Loucy (cell line): ENCODE results near the gene RHBG.

Experiments
- H2AFZ ChIP-seq: fragments of 200-600 bp; sonication (generic); 2 replicates; pipeline ENCODE4 v1.6.0; 2016; ENCODE audit warnings: antibody characterized with exemption, mild to moderate bottlenecking, low read length, moderate library complexity
- H3F3A ChIP-seq: fragments of 200-600 bp; 2 replicates; pipeline ENCODE4 v1.6.0; 2016; ENCODE audit warnings: antibody characterized with exemption, low read depth, mild to moderate bottlenecking
- H3K27me3 ChIP-seq: fragments of 200-600 bp; sonication (generic); 2 replicates; pipeline ENCODE4 v1.6.1; 2014; ENCODE audit warnings: low read length, mild to moderate bottlenecking; ENCODE audit not compliant: insufficient read depth, poor library complexity, severe bottlenecking
- H3K36me3 ChIP-seq: fragments of 200-600 bp; sonication (generic); 2 replicates; pipeline ENCODE4 v1.6.1; 2016; ENCODE audit warnings: low read length; ENCODE audit not compliant: insufficient read depth
- H3K4me1 ChIP-seq: fragments of 200-600 bp; sonication (generic); 2 replicates; pipeline ENCODE4 v1.5.1; 2014; ENCODE audit warnings: low read length, mild to moderate bottlenecking; ENCODE audit not compliant: insufficient read depth, poor library complexity, severe bottlenecking
- H3K4me2 ChIP-seq: fragments of 200-600 bp; sonication (generic); 2 replicates; pipeline ENCODE4 v1.6.0; 2014; ENCODE audit warnings: antibody characterized with exemption, low read length, low read depth, mild to moderate bottlenecking; ENCODE audit not compliant: poor library complexity, severe bottlenecking
- H3K4me3 ChIP-seq: fragments of 200-600 bp; sonication (generic); 2 replicates; pipeline ENCODE4 v1.5.1; 2014; ENCODE audit warnings: low read length, mild to moderate bottlenecking, mixed read lengths; ENCODE audit not compliant: poor library complexity, severe bottlenecking
- H3K79me2 ChIP-seq: fragments of 200-600 bp; sonication (generic); 2 replicates; pipeline ENCODE4 v1.6.1; 2014; ENCODE audit warnings: low read length; ENCODE audit not compliant: insufficient read depth
- H3K9ac ChIP-seq: fragments of 200-600 bp; sonication (generic); 2 replicates; pipeline ENCODE4 v1.6.0; 2014; ENCODE audit warnings: mild to moderate bottlenecking, low read depth, low read length, moderate library complexity; ENCODE audit not compliant: poor library complexity, severe bottlenecking
- H3K9me2 ChIP-seq: fragments of 200-600 bp; sonication (generic); replicated peaks from 2 replicates; pipeline ENCODE4 v1.6.1; 2016; ENCODE audit warnings: low read depth, low read length, mixed read lengths
- H3K9me3 ChIP-seq: fragments of 200-600 bp; sonication (generic); 2 replicates; pipeline ENCODE4 v1.6.1; 2014; ENCODE audit warnings: mild to moderate bottlenecking, antibody characterized with exemption, low read length, low read depth; ENCODE audit not compliant: insufficient read depth
- H4K20me1 ChIP-seq: fragments of 200-600 bp; sonication (generic); 2 replicates; pipeline ENCODE4 v1.6.0; 2014; ENCODE audit warnings: antibody characterized with exemption, low read length, mild to moderate bottlenecking; ENCODE audit not compliant: insufficient read depth, poor library complexity, severe bottlenecking
- EZH2phosphoT487 ChIP-seq: fragments of 200-600 bp; IDR thresholded peaks from 2 replicates; pipeline ENCODE4 v1.6.1; 2018; ENCODE audit warnings: antibody characterized with exemption, mild to moderate bottlenecking, moderate library complexity, borderline replicate concordance
- TF ChIP-seq, protein P1 (sequence below): fragments of 200-600 bp; sonication (generic); conservative IDR thresholded peaks from 2 replicates; pipeline ENCODE4 v1.5.1; 2014; ENCODE audit warnings: mild to moderate bottlenecking, antibody characterized with exemption, low read length

Gene RHBG

GRCh38 chr1:156356875-156357534 lies 12.0 kb upstream of the RHBG start:
- no peaks in the 10 kb centered on the region for H3K9me2 ChIP-seq
- H3F3A ChIP-seq, result no peaks in the 10 kb centered on the region
- no peaks in the 10 kb centered on the region for H3K27me3 ChIP-seq
- H3K79me2 ChIP-seq, result no peaks in the 10 kb centered on the region
- peak overlapping the region; percentile 27 for H3K4me3 ChIP-seq
- no peaks in the 10 kb centered on the region for H4K20me1 ChIP-seq
- no peaks in the 10 kb centered on the region for H3K9me3 ChIP-seq
- H3K9ac ChIP-seq, result no peak overlapping the region
- no peaks in the 10 kb centered on the region for H3K4me1 ChIP-seq
- peak overlapping the region; percentile 78 for H2AFZ ChIP-seq
- TF ChIP-seq, protein P1, sequence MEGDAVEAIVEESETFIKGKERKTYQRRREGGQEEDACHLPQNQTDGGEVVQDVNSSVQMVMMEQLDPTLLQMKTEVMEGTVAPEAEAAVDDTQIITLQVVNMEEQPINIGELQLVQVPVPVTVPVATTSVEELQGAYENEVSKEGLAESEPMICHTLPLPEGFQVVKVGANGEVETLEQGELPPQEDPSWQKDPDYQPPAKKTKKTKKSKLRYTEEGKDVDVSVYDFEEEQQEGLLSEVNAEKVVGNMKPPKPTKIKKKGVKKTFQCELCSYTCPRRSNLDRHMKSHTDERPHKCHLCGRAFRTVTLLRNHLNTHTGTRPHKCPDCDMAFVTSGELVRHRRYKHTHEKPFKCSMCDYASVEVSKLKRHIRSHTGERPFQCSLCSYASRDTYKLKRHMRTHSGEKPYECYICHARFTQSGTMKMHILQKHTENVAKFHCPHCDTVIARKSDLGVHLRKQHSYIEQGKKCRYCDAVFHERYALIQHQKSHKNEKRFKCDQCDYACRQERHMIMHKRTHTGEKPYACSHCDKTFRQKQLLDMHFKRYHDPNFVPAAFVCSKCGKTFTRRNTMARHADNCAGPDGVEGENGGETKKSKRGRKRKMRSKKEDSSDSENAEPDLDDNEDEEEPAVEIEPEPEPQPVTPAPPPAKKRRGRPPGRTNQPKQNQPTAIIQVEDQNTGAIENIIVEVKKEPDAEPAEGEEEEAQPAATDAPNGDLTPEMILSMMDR, result peak; percentile 89
- TF ChIP-seq EZH2phosphoT487, result no peak
- no peaks in the 10 kb centered on the region for H3K36me3 ChIP-seq
- peak overlapping the region; percentile 53 for H3K4me2 ChIP-seq

DNA sequence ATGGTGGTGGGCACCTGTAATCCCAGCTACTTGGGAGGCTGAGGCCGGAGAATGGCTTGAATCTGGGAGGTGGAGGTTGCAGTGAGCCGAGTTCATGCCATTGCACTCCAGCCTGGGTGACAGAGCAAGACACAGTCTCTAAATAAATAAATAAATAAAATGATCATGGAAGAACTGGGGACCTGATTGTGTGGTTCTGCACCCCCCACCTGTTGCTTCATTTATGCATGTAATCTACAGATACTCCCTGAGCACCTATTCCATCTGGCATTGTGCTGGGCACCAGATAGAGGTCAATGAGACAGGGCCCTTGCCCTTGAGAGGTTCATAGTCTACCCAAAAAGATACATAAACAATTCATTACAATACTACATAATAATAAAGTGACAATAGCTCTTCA lies 11.0 kb upstream of the RHBG start:
- Histone ChIP-seq H3K9me3 (no peaks in the 10 kb centered on the region), H3K9me2 (no peaks in the 10 kb centered on the region), H3K27me3 (no peaks in the 10 kb centered on the region), H2AFZ (no peak overlapping the region), H3K4me1 (no peaks in the 10 kb centered on the region), H3K36me3 (no peaks in the 10 kb centered on the region), H4K20me1 (no peaks in the 10 kb centered on the region), H3K9ac (no peak overlapping the region), H3K4me2 (no peak overlapping the region), H3K79me2 (no peaks in the 10 kb centered on the region), H3K4me3 (no peak overlapping the region), H3F3A (no peaks in the 10 kb centered on the region)
- TF ChIP-seq, protein P1, result no peak
- no peak for TF ChIP-seq EZH2phosphoT487

- H3K27me3 ChIP-seq, result no peaks in the 10 kb centered on the region
- TF ChIP-seq EZH2phosphoT487, result no peak
- TF ChIP-seq, protein P1, result no peak
- no peak overlapping the region for H2AFZ ChIP-seq
- no peaks in the 10 kb centered on the region for H3F3A ChIP-seq
- H3K9ac ChIP-seq, result no peak overlapping the region
- no peaks in the 10 kb centered on the region for H3K79me2 ChIP-seq
- no peaks in the 10 kb centered on the region for H3K4me1 ChIP-seq
- H3K4me3 ChIP-seq, result no peak overlapping the region
- H3K36me3 ChIP-seq, result no peaks in the 10 kb centered on the region
- no peaks in the 10 kb centered on the region for H3K9me3 ChIP-seq
- H3K9me2 ChIP-seq, result no peaks in the 10 kb centered on the region
- no peaks in the 10 kb centered on the region for H4K20me1 ChIP-seq
- no peak overlapping the region for H3K4me2 ChIP-seq
Observed at GRCh38 chr1:156358641-156359040, 10.4 kb upstream of the RHBG start.
